ENCODE measurements around the gene C10orf62. TPM values are rescaled to one million over a fixed set of nuclear protein-coding genes. Genes with fewer than 3 reads are reported as not detected.

The C10orf62 gene
- total RNA-seq, 6 experiments from 2014 or later: 1.2 to 4.1 (median 2.2) TPM; not detected in 1

GRCh38 chr10:97598407-97599271, 9.1 kb downstream of the C10orf62 start:
- Histone ChIP-seq H3K27me3 (no peaks in the 10 kb centered on the region), H3K4me1 (peaks cover 0 to 31% (median 3%) of the 10 kb centered on the region in 4 donors), H3K27ac (peak overlapping the region in 1 of 3 donors; percentile 62), H3K9me3 (no peaks in the 10 kb centered on the region), H3K4me3 (no peak overlapping the region), H3K36me3 (peaks cover 0 to 37% (median 0%) of the 10 kb centered on the region in 4 donors)
- WGBS (ENCODE audit: insufficient coverage, low coverage, low lambda C conversion rate, missing lambda C conversion rate): 78% methylated on average over 4 of the region's 19 CpGs
- DNase-seq (peak in 1 of 3 donors; percentile 27), ATAC-seq (no peak)
- intact Hi-C loops (cut with DNase I): no loop called here
- TF ChIP-seq, protein P1, sequence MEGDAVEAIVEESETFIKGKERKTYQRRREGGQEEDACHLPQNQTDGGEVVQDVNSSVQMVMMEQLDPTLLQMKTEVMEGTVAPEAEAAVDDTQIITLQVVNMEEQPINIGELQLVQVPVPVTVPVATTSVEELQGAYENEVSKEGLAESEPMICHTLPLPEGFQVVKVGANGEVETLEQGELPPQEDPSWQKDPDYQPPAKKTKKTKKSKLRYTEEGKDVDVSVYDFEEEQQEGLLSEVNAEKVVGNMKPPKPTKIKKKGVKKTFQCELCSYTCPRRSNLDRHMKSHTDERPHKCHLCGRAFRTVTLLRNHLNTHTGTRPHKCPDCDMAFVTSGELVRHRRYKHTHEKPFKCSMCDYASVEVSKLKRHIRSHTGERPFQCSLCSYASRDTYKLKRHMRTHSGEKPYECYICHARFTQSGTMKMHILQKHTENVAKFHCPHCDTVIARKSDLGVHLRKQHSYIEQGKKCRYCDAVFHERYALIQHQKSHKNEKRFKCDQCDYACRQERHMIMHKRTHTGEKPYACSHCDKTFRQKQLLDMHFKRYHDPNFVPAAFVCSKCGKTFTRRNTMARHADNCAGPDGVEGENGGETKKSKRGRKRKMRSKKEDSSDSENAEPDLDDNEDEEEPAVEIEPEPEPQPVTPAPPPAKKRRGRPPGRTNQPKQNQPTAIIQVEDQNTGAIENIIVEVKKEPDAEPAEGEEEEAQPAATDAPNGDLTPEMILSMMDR (IDR thresholded peaks at IDR 0.05): no peak
- TF ChIP-seq POLR2A (IDR thresholded peaks at IDR 0.05): no peak

DNA sequence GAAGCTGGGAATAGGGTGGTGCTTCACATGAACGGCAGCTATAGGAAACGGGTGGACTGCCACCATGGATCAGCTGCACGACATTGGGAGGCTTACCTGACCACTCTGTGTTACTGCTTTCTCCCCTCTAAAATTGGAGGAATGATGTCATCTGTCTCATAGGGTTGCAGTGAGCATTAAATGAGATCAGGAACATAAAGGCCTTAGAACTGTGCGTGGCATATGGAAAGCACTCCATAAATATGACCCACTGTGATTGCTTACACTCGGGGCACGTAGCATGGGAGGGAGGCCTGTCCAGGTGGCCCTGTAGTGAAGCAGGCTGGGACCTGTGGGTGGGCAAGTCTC, 9.7 kb downstream of the C10orf62 start:
- H3K4me1 ChIP-seq: peaks cover 0 to 31% (median 3%) of the 10 kb centered on the region in 4 donors
- peaks cover 0 to 43% (median 0%) of the 10 kb centered on the region in 4 donors for H3K36me3 ChIP-seq
- 93% methylated on average over 3 of the region's 6 CpGs for WGBS (ENCODE audit: insufficient coverage, low coverage, low lambda C conversion rate, missing lambda C conversion rate)
- intact Hi-C loops (cut with DNase I): no loop called here
- H3K27me3 ChIP-seq: no peaks in the 10 kb centered on the region
- no peak for DNase-seq
- ATAC-seq: no peak
- H3K4me3 ChIP-seq: no peak overlapping the region
- no peak for TF ChIP-seq POLR2A (IDR thresholded peaks at IDR 0.05)
- TF ChIP-seq, protein P1 (IDR thresholded peaks at IDR 0.05): no peak
- H3K9me3 ChIP-seq: no peaks in the 10 kb centered on the region
- H3K27ac ChIP-seq: no peak overlapping the region

- Histone ChIP-seq H3K27ac (no peak overlapping the region), H3K9me3 (no peaks in the 10 kb centered on the region), H3K4me3 (no peak overlapping the region), H3K4me1 (peaks cover 0 to 25% (median 3%) of the 10 kb centered on the region in 4 donors), H3K27me3 (no peaks in the 10 kb centered on the region), H3K36me3 (peaks cover 0 to 51% (median 0%) of the 10 kb centered on the region in 4 donors)
- DNase-seq (no peak), ATAC-seq (no peak)
- intact Hi-C loops (cut with DNase I): no loop called here
- TF ChIP-seq POLR2A (IDR thresholded peaks at IDR 0.05): no peak
- TF ChIP-seq, protein P1 (IDR thresholded peaks at IDR 0.05): no peak
- 86% methylated on average over 1 of the region's 1 CpG for WGBS (ENCODE audit: insufficient coverage, low coverage, low lambda C conversion rate, missing lambda C conversion rate)
Measured at GRCh38 chr10:97600616-97601015, 11.1 kb downstream of the C10orf62 start.

- DNase-seq (peak in 1 of 3 donors; percentile 44), ATAC-seq (no peak)
- peaks cover 0 to 16% (median under 1%) of the 10 kb centered on the region in 4 donors for H3K4me1 ChIP-seq
- H3K27me3 ChIP-seq: no peaks in the 10 kb centered on the region
- H3K4me3 ChIP-seq: no peak overlapping the region
- intact Hi-C loops (cut with DNase I): no loop called here
- 79% methylated on average over 8 of the region's 21 CpGs for WGBS (ENCODE audit: insufficient coverage, low coverage, low lambda C conversion rate, missing lambda C conversion rate)
- H3K36me3 ChIP-seq: peaks cover 0 to 55% (median 0%) of the 10 kb centered on the region in 4 donors
- H3K27ac ChIP-seq: no peak overlapping the region
- TF ChIP-seq, protein P1 (IDR thresholded peaks at IDR 0.05): no peak
- TF ChIP-seq POLR2A (IDR thresholded peaks at IDR 0.05): no peak
- H3K9me3 ChIP-seq: no peaks in the 10 kb centered on the region
Measured at GRCh38 chr10:97601268-97602215, 12.0 kb downstream of the C10orf62 start.

Measured in right lobe of liver (tissue), 6 donors.